Amniotic stem cell (primary cell): Measurements from ENCODE around the gene CACNA2D2.

Source experiments
- DNase-seq: peaks from one replicate; lab custom pipeline; 2025; lab: John Stamatoyannopoulos, UW

Gene CACNA2D2

GRCh38 chr3:50428007-50428633, 75.3 kb downstream of the CACNA2D2 start:
- DNase-seq: no peak

GRCh38 chr3:50427217-50427616, 76.2 kb downstream of the CACNA2D2 start:
- DNase-seq: no peak

GRCh38 chr3:50425911-50426310, 77.5 kb downstream of the CACNA2D2 start:
- DNase-seq: no peak

- DNase-seq: no peak
Observed at GRCh38 chr3:50423543-50423942, 79.9 kb downstream of the CACNA2D2 start.

GRCh38 chr3:50422153-50422552, 81.3 kb downstream of the CACNA2D2 start:
- no peak for DNase-seq

GRCh38 chr3:50419595-50420370, 83.7 kb downstream of the CACNA2D2 start:
- DNase-seq: no peak

GRCh38 chr3:50418850-50419249, 84.6 kb downstream of the CACNA2D2 start:
- no peak for DNase-seq

GRCh38 chr3:50417637-50418033, 85.8 kb downstream of the CACNA2D2 start:
- no peak for DNase-seq

- DNase-seq: no peak
Observed at GRCh38 chr3:50416736-50417636, 86.4 kb downstream of the CACNA2D2 start.

GRCh38 chr3:50415816-50416215, 87.6 kb downstream of the CACNA2D2 start:
- no peak for DNase-seq

GRCh38 chr3:50415061-50415460, 88.4 kb downstream of the CACNA2D2 start:
- no peak for DNase-seq

GRCh38 chr3:50414616-50415015, 88.8 kb downstream of the CACNA2D2 start:
- no peak for DNase-seq

GRCh38 chr3:50412231-50412754, 91.1 kb downstream of the CACNA2D2 start:
- DNase-seq: no peak

- DNase-seq: no peak
Observed at GRCh38 chr3:50411229-50411628, 92.2 kb downstream of the CACNA2D2 start.

GRCh38 chr3:50410608-50411139, 92.8 kb downstream of the CACNA2D2 start:
- no peak for DNase-seq

- no peak for DNase-seq
Observed at GRCh38 chr3:50410185-50410584, 93.2 kb downstream of the CACNA2D2 start.

GRCh38 chr3:50408443-50408944, 94.9 kb downstream of the CACNA2D2 start:
- DNase-seq: no peak

- DNase-seq: no peak
Observed at GRCh38 chr3:50406487-50406886, 96.9 kb downstream of the CACNA2D2 start.

- DNase-seq: no peak
Observed at GRCh38 chr3:50405249-50405648, 98.2 kb downstream of the CACNA2D2 start.

- no peak for DNase-seq
Observed at GRCh38 chr3:50401978-50402595, 101.3 kb downstream of the CACNA2D2 start.

GRCh38 chr3:50396502-50396901, 106.9 kb downstream of the CACNA2D2 start:
- no peak for DNase-seq
